Mucosa of rectum (tissue), 2 donors: ENCODE results near the gene MVB12A.

Experiments used
- H3K27ac ChIP-seq, 2 donors: one replicate each; pipeline ENCODE4 v1.7.0; 2013; ENCODE audit warnings: inconsistent platforms in 2 of 2, low read depth in 2 of 2, low read length in 2 of 2
- H3K27me3 ChIP-seq, 2 donors: one replicate each; pipeline ENCODE4 v1.7.0; 2013; ENCODE audit warnings: low read length in 2 of 2; ENCODE audit not compliant: control insufficient read depth in 2 of 2, insufficient read depth in 2 of 2
- H3K36me3 ChIP-seq, 2 donors: one replicate each; pipeline ENCODE4 v1.7.0; 2013; ENCODE audit warnings: low read length in 2 of 2; ENCODE audit not compliant: control insufficient read depth in 2 of 2, insufficient read depth in 2 of 2
- H3K4me1 ChIP-seq, 2 donors: one replicate each; pipeline ENCODE4 v1.7.0; 2013; ENCODE audit warnings: low read length in 2 of 2, mild to moderate bottlenecking in 1 of 2; ENCODE audit not compliant: control insufficient read depth in 2 of 2, insufficient read depth in 2 of 2
- H3K4me3 ChIP-seq, 2 donors: one replicate each; pipeline ENCODE4 v1.7.0; 2013; ENCODE audit warnings: low read length in 2 of 2
- H3K9ac ChIP-seq, 2 donors: one replicate each; pipeline ENCODE4 v1.7.0; 2013; ENCODE audit warnings: low read length in 2 of 2, low read depth in 1 of 2, mild to moderate bottlenecking in 1 of 2
- H3K9me3 ChIP-seq, 2 donors: one replicate each; pipeline ENCODE4 v1.7.0; 2013; ENCODE audit warnings: low read length in 2 of 2; ENCODE audit not compliant: control insufficient read depth in 2 of 2
- donor health status: healthy.
- donor health status: Normal muscosa, but diverticular disease.

MVB12A gene

GRCh38 chr19:17390665-17391370 is 29.0 kb upstream of the MVB12A start:
- Histone ChIP-seq H3K27me3 (peaks cover 7 to 9% of the 10 kb centered on the region in 2 donors), H3K9me3 (no peaks in the 10 kb centered on the region), H3K9ac (peak overlapping the region; percentile 49 to 57), H3K4me3 (peak overlapping the region; percentile 56 to 78), H3K36me3 (no peaks in the 10 kb centered on the region), H3K27ac (no peak overlapping the region), H3K4me1 (peaks cover 11 to 14% of the 10 kb centered on the region in 2 donors)

- Histone ChIP-seq H3K36me3 (no peaks in the 10 kb centered on the region), H3K9me3 (no peaks in the 10 kb centered on the region), H3K27me3 (peaks cover 7 to 9% of the 10 kb centered on the region in 2 donors), H3K27ac (peak overlapping the region in 1 of 2 donors; percentile 43), H3K9ac (peak overlapping the region in 1 of 2 donors; percentile 49), H3K4me3 (peak overlapping the region; percentile 21 to 78), H3K4me1 (peaks cover 11 to 13% of the 10 kb centered on the region in 2 donors)
Measured at GRCh38 chr19:17391371-17392151, 28.3 kb upstream of the MVB12A start.

- Histone ChIP-seq H3K9ac (no peak overlapping the region), H3K4me1 (peaks cover 11 to 13% of the 10 kb centered on the region in 2 donors), H3K27me3 (peaks cover 7 to 9% of the 10 kb centered on the region in 2 donors), H3K4me3 (no peak overlapping the region), H3K36me3 (no peaks in the 10 kb centered on the region), H3K27ac (no peak overlapping the region), H3K9me3 (no peaks in the 10 kb centered on the region)
Measured at GRCh38 chr19:17393002-17393401, 26.8 kb upstream of the MVB12A start.

- Histone ChIP-seq H3K9me3 (no peaks in the 10 kb centered on the region), H3K4me3 (no peak within 1 kb of the TSS)
Measured at GRCh38 chr19:17393914-17394313, 25.9 kb upstream of the MVB12A start, which contains the start of gene CCDC194. Gene CCDC194 (minus strand): TSS chr19:17394196. CDS start chr19:17394158, 38 bp downstream.

GRCh38 chr19:17394891-17395415 is 24.9 kb upstream of the MVB12A start:
- Histone ChIP-seq H3K27me3 (peaks cover 7 to 9% of the 10 kb centered on the region in 2 donors), H3K9ac (no peak overlapping the region), H3K4me3 (no peak overlapping the region), H3K9me3 (no peaks in the 10 kb centered on the region), H3K36me3 (no peaks in the 10 kb centered on the region), H3K4me1 (peaks cover 11 to 13% of the 10 kb centered on the region in 2 donors), H3K27ac (no peak overlapping the region)

More at GRCh38 chr19:17393914-17394313, 25.9 kb upstream of the MVB12A start, which contains the start of gene CCDC194:
- Histone ChIP-seq H3K9ac (no peak within 1 kb of the TSS), H3K27ac (no peak within 1 kb of the TSS), H3K4me1 (peaks cover 11 to 13% of the 10 kb centered on the region in 2 donors), H3K36me3 (no peaks in the 10 kb centered on the region), H3K27me3 (peaks cover 7 to 9% of the 10 kb centered on the region in 2 donors)

- H3K27me3 ChIP-seq: peaks cover 2 to 3% of the 10 kb centered on the region in 2 donors
- H3K36me3 ChIP-seq: no peaks in the 10 kb centered on the region
Measured at GRCh38 chr19:17398902-17399527, 20.8 kb upstream of the MVB12A start.

GRCh38 chr19:17401628-17402027 is 18.2 kb upstream of the MVB12A start:
- H3K9ac ChIP-seq: no peak overlapping the region
- peaks cover 4 to 6% of the 10 kb centered on the region in 2 donors for H3K4me1 ChIP-seq
- H3K27ac ChIP-seq: no peak overlapping the region
- H3K9me3 ChIP-seq: no peaks in the 10 kb centered on the region
- no peaks in the 10 kb centered on the region for H3K27me3 ChIP-seq
- no peak overlapping the region for H3K4me3 ChIP-seq
- no peaks in the 10 kb centered on the region for H3K36me3 ChIP-seq

More at GRCh38 chr19:17398902-17399527, 20.8 kb upstream of the MVB12A start:
- Histone ChIP-seq H3K9ac (no peak overlapping the region), H3K4me1 (no peaks in the 10 kb centered on the region), H3K4me3 (no peak overlapping the region), H3K9me3 (no peaks in the 10 kb centered on the region), H3K27ac (no peak overlapping the region)

GRCh38 chr19:17402982-17403855 is 16.6 kb upstream of the MVB12A start:
- Histone ChIP-seq H3K9ac (no peak overlapping the region), H3K9me3 (no peaks in the 10 kb centered on the region), H3K4me3 (no peak overlapping the region), H3K27me3 (no peaks in the 10 kb centered on the region), H3K36me3 (no peaks in the 10 kb centered on the region), H3K27ac (no peak overlapping the region), H3K4me1 (peaks cover 4 to 6% of the 10 kb centered on the region in 2 donors)

GRCh38 chr19:17404015-17404414 is 15.8 kb upstream of the MVB12A start:
- Histone ChIP-seq H3K27ac (peak overlapping the region in 1 of 2 donors; percentile 52), H3K27me3 (no peaks in the 10 kb centered on the region), H3K4me1 (peaks cover 4 to 6% of the 10 kb centered on the region in 2 donors), H3K9ac (no peak overlapping the region), H3K9me3 (no peaks in the 10 kb centered on the region), H3K36me3 (no peaks in the 10 kb centered on the region), H3K4me3 (peak overlapping the region; percentile 14 to 81)
